ENCODE results near the gene AP3S2. TPM values are rescaled to one million over a fixed set of nuclear protein-coding genes. Genes with fewer than 3 reads are reported as not detected.

The AP3S2 gene
- total and polyA plus RNA-seq, 2 of the 8 experiments (the other 6 are each of a cell fraction or from before 2014, with no cell fraction given): 19.2 to 45.4 TPM

DNA sequence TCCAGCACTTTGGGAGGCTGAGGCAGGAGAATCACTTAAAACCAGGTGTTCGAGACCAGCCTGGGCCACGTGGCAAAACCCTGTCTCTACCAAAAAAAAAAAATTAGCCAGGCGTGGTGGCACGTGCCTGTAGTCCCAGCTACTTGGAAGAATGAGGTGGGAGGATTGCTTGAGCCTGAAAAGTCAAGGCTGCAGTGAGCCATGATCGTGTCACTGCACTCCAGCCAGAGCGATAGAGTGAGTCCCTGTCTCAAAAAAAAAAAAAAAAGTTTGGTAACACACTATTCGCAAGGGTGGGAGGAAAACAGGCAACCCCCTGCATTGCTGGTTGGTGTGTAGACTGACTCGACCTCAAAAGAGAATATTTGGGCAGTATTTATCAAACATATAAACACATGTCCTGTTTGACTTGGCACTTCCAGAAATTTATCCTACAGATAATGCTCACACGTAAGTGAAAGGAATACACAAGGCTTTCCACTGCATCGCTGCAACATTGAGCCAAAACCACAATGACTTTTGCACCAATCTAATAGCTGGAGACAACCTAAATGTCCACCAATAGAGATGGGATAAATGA, 76.0 kb downstream of the AP3S2 start:
- Histone ChIP-seq H3K79me2 (ENCODE audit: control insufficient read depth in 1 of 2, insufficient read depth in 2 of 2, low read length in 2 of 2) (no peaks in the 10 kb centered on the region), H4K91ac (replicated peaks; ENCODE audit: insufficient read length, low read length) (no peak overlapping the region), H2AK5ac (ENCODE audit: low read depth, low read length) (no peak overlapping the region), H3K4me3 (ENCODE audit: extremely low read depth in 1 of 4, insufficient read depth in 2 of 4, low read depth in 3 of 4, low read length in 4 of 4) (no peak overlapping the region), H2BK20ac (ENCODE audit: low read length) (no peak overlapping the region), H3K36me3 (ENCODE audit: control insufficient read depth in 2 of 4, insufficient read depth in 4 of 4, low read length in 3 of 4) (no peaks in the 10 kb centered on the region), H3K56ac (replicated peaks; ENCODE audit: insufficient read length, low read depth, low read length) (no peak overlapping the region), H3K4me1 (replicated peaks in 1 of 4; ENCODE audit: control insufficient read depth in 3 of 4, insufficient read depth in 4 of 4, low read length in 3 of 4) (peaks cover 0 to 6% (median 4%) of the 10 kb centered on the region in 4 experiments; a peak in 2 of 7 replicates), H3K27me3 (replicated peaks in 1 of 4; ENCODE audit: control insufficient read depth in 3 of 4, extremely low read depth in 1 of 4, insufficient read depth in 3 of 4, low read length in 3 of 4) (peaks cover 5 to 35% (median 27%) of the 10 kb centered on the region in 4 experiments), H4K5ac (ENCODE audit: insufficient read length, low read depth, low read length) (no peak overlapping the region), H3K18ac (ENCODE audit: extremely low read depth, low read length) (no peak overlapping the region), H2BK15ac (ENCODE audit: low read length) (no peak overlapping the region), H3K9me3 (ENCODE audit: insufficient read depth in 2 of 2, low read depth in 1 of 2, low read length in 1 of 2) (peaks cover 0 to 7% of the 10 kb centered on the region in 2 experiments; a peak in 2 of 4 replicates), H4K8ac (ENCODE audit: extremely low read depth, insufficient read depth, low read length) (no peak overlapping the region), H2BK120ac (replicated peaks; ENCODE audit: low read depth, low read length) (no peak overlapping the region), H2BK5ac (ENCODE audit: low read depth, low read length) (no peak overlapping the region), H3K23me2 (ENCODE audit: low read depth, low read length) (peaks cover 2% of the 10 kb centered on the region; the same call in 1 of the 2 replicates), H3K9ac (replicated peaks in 1 of 4; ENCODE audit: extremely low read depth in 1 of 4, low read depth in 3 of 4, low read length in 3 of 4) (no peak overlapping the region), H2AFZ (ENCODE audit: low read length) (no peak overlapping the region), H3K27ac (ENCODE audit: low read depth, low read length) (no peak overlapping the region), H3K4me2 (ENCODE audit: insufficient read depth in 1 of 2, low read depth in 2 of 2, low read length in 2 of 2) (no peak overlapping the region), H3K79me1 (ENCODE audit: low read depth, low read length) (no peaks in the 10 kb centered on the region), H3K23ac (ENCODE audit: insufficient read length) (no peak overlapping the region), H4K20me1 (replicated peaks in 1 of 2; ENCODE audit: control insufficient read depth in 1 of 2, insufficient read depth in 2 of 2, low read length in 2 of 2) (peaks cover 0 to 2% of the 10 kb centered on the region in 2 experiments), H3K14ac (ENCODE audit: insufficient read length) (no peak overlapping the region), H3K4ac (replicated peaks; ENCODE audit: insufficient read length, low read depth, low read length) (no peak overlapping the region), H2BK12ac (ENCODE audit: low read depth, low read length) (no peak overlapping the region)
- ChIA-PET POLR2A (ENCODE audit: partially characterized antibody) (no interaction called here), CTCF (ENCODE audit: partially characterized antibody) (no interaction called here)
- no peak for FAIRE-seq
- WGBS, 2 experiments (ENCODE audit: extremely low coverage in 1 of 2, insufficient coverage in 1 of 2, insufficient read length in 1 of 2, insufficient replicate concordance in 2 of 2, low coverage in 1 of 2, low lambda C conversion rate in 2 of 2, missing lambda C conversion rate in 1 of 2): 76% methylated on average over 9 of the region's 10 CpGs; no CpG with 5 or more reads in 1 of the 2 experiments
- DNase-seq (ENCODE audit: low read depth in 1 of 2, low spot score in 2 of 2): no peak
- TF ChIP-seq KDM4A (IDR thresholded peaks at IDR 0.05; ENCODE audit: low read depth, low read length, severe bottlenecking) (no peak), BCL11A (IDR thresholded peaks at IDR 0.05; ENCODE audit: low read depth in 2 of 2, low read length in 2 of 2) (no peak), EGR1 (IDR thresholded peaks at IDR 0.05; ENCODE audit: borderline replicate concordance, low read depth, low read length) (no peak), RFX5 (IDR thresholded peaks at IDR 0.05; ENCODE audit: borderline replicate concordance, low read depth, low read length) (no peak), SUZ12 (IDR thresholded peaks at IDR 0.05; ENCODE audit: low read length) (no peak), CHD2 (IDR thresholded peaks at IDR 0.05; ENCODE audit: low read length) (no peak), FOSL1 (IDR thresholded peaks at IDR 0.05; ENCODE audit: insufficient read depth, low read depth, low read length) (no peak), POLR2AphosphoS5 (IDR thresholded peaks at IDR 0.05; ENCODE audit: low read depth, low read length) (no peak), JUN (IDR thresholded peaks at IDR 0.05; ENCODE audit: low read depth, low read length) (no peak), CBX8 (IDR thresholded peaks at IDR 0.05; ENCODE audit: borderline replicate concordance, low read depth, low read length) (no peak), POLR2A (IDR thresholded peaks at IDR 0.05; ENCODE audit: control extremely low read depth in 1 of 2, low read depth in 2 of 2, low read length in 2 of 2) (no peak), JUND (IDR thresholded peaks at IDR 0.05; ENCODE audit: low read length) (no peak), SP1 (IDR thresholded peaks at IDR 0.05; ENCODE audit: low read depth, low read length) (no peak)
- TF ChIP-seq, protein P1, sequence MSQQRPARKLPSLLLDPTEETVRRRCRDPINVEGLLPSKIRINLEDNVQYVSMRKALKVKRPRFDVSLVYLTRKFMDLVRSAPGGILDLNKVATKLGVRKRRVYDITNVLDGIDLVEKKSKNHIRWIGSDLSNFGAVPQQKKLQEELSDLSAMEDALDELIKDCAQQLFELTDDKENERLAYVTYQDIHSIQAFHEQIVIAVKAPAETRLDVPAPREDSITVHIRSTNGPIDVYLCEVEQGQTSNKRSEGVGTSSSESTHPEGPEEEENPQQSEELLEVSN (IDR thresholded peaks at IDR 0.05): no peak
